ENCODE results near the gene CCDC18. TPM values are rescaled to one million over a fixed set of nuclear protein-coding genes. Genes with fewer than 3 reads are reported as not detected.
"Not testable (repeated sequence)": the region's sequence is repeated elsewhere in the genome, so short reads cannot be mapped to it uniquely, and the experiment has no call there.

CCDC18 gene
- polyA plus RNA-seq, 1 donor from 2014 or later: 5.7 TPM

GRCh38 chr1:93164816-93165215 lies 15.7 kb upstream of the CCDC18 start:
- Histone ChIP-seq H3K27ac (ENCODE audit: low read length) (no peak overlapping the region), H3F3A (ENCODE audit: insufficient read depth, low read length, poor library complexity, severe bottlenecking) (no peaks in the 10 kb centered on the region)

GRCh38 chr1:93165895-93166294 lies 14.6 kb upstream of the CCDC18 start:
- H3K27me3 ChIP-seq (ENCODE audit: insufficient read depth, low read depth, low read length); H3K36me3 ChIP-seq (ENCODE audit: insufficient read depth, low read length); H4K20me1 ChIP-seq (ENCODE audit: insufficient read depth); H3K27ac ChIP-seq (ENCODE audit: low read length); H3K9me2 ChIP-seq (ENCODE audit: insufficient read depth, low read length); H3K4me2 ChIP-seq (ENCODE audit: low read length); H2AFZ ChIP-seq (ENCODE audit: low read depth, low read length); H3K9ac ChIP-seq (ENCODE audit: low read length); H3K9me3 ChIP-seq (ENCODE audit: low read length); H3K4me3 ChIP-seq (ENCODE audit: low read length); H3F3A ChIP-seq (ENCODE audit: insufficient read depth, low read length, poor library complexity, severe bottlenecking); H3K79me2 ChIP-seq (replicated peaks; ENCODE audit: insufficient read depth, low read length): not testable (repeated sequence)

More at GRCh38 chr1:93164816-93165215, 15.7 kb upstream of the CCDC18 start:
- Histone ChIP-seq H3K4me2 (ENCODE audit: low read length) (no peak overlapping the region), H3K9me3 (ENCODE audit: low read length) (no peaks in the 10 kb centered on the region), H3K9ac (ENCODE audit: low read length) (no peak overlapping the region), H3K36me3 (ENCODE audit: insufficient read depth, low read length) (no peaks in the 10 kb centered on the region), H3K27me3 (ENCODE audit: insufficient read depth, low read depth, low read length) (no peaks in the 10 kb centered on the region), H3K9me2 (ENCODE audit: insufficient read depth, low read length) (no peaks in the 10 kb centered on the region), H4K20me1 (ENCODE audit: insufficient read depth) (no peaks in the 10 kb centered on the region), H3K79me2 (replicated peaks; ENCODE audit: insufficient read depth, low read length) (peaks cover 7% of the 10 kb centered on the region), H2AFZ (ENCODE audit: low read depth, low read length) (no peak overlapping the region), H3K4me3 (ENCODE audit: low read length) (no peak overlapping the region)
- TF ChIP-seq RAD21 (conservative IDR thresholded peaks at IDR 0.05): no peak
- TF ChIP-seq, protein P1, sequence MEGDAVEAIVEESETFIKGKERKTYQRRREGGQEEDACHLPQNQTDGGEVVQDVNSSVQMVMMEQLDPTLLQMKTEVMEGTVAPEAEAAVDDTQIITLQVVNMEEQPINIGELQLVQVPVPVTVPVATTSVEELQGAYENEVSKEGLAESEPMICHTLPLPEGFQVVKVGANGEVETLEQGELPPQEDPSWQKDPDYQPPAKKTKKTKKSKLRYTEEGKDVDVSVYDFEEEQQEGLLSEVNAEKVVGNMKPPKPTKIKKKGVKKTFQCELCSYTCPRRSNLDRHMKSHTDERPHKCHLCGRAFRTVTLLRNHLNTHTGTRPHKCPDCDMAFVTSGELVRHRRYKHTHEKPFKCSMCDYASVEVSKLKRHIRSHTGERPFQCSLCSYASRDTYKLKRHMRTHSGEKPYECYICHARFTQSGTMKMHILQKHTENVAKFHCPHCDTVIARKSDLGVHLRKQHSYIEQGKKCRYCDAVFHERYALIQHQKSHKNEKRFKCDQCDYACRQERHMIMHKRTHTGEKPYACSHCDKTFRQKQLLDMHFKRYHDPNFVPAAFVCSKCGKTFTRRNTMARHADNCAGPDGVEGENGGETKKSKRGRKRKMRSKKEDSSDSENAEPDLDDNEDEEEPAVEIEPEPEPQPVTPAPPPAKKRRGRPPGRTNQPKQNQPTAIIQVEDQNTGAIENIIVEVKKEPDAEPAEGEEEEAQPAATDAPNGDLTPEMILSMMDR (IDR thresholded peaks at IDR 0.05; ENCODE audit: poor library complexity, severe bottlenecking): no peak
- no peak for TF ChIP-seq SMC3 (conservative IDR thresholded peaks at IDR 0.05; ENCODE audit: poor library complexity)
- no peak for TF ChIP-seq EZH2 (IDR thresholded peaks at IDR 0.05; ENCODE audit: borderline replicate concordance, insufficient read depth, low read length, poor library complexity, severe bottlenecking)
- TF ChIP-seq, protein P2, sequence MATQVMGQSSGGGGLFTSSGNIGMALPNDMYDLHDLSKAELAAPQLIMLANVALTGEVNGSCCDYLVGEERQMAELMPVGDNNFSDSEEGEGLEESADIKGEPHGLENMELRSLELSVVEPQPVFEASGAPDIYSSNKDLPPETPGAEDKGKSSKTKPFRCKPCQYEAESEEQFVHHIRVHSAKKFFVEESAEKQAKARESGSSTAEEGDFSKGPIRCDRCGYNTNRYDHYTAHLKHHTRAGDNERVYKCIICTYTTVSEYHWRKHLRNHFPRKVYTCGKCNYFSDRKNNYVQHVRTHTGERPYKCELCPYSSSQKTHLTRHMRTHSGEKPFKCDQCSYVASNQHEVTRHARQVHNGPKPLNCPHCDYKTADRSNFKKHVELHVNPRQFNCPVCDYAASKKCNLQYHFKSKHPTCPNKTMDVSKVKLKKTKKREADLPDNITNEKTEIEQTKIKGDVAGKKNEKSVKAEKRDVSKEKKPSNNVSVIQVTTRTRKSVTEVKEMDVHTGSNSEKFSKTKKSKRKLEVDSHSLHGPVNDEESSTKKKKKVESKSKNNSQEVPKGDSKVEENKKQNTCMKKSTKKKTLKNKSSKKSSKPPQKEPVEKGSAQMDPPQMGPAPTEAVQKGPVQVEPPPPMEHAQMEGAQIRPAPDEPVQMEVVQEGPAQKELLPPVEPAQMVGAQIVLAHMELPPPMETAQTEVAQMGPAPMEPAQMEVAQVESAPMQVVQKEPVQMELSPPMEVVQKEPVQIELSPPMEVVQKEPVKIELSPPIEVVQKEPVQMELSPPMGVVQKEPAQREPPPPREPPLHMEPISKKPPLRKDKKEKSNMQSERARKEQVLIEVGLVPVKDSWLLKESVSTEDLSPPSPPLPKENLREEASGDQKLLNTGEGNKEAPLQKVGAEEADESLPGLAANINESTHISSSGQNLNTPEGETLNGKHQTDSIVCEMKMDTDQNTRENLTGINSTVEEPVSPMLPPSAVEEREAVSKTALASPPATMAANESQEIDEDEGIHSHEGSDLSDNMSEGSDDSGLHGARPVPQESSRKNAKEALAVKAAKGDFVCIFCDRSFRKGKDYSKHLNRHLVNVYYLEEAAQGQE (IDR thresholded peaks at IDR 0.05; ENCODE audit: borderline replicate concordance): no peak
- TF ChIP-seq POLR2AphosphoS5 (IDR thresholded peaks at IDR 0.05): no peak
- no peak for TF ChIP-seq MXI1 (conservative IDR thresholded peaks at IDR 0.05; ENCODE audit: poor library complexity, severe bottlenecking)
- no peak for TF ChIP-seq EP300 (conservative IDR thresholded peaks at IDR 0.05; ENCODE audit: poor library complexity, severe bottlenecking)
- no peak for TF ChIP-seq TAF1 (IDR thresholded peaks at IDR 0.05; ENCODE audit: low read depth)

GRCh38 chr1:93167006-93167405 lies 13.5 kb upstream of the CCDC18 start:
- H3K27ac ChIP-seq (ENCODE audit: low read length): no peak overlapping the region
- H3K79me2 ChIP-seq (replicated peaks; ENCODE audit: insufficient read depth, low read length): peaks cover 10% of the 10 kb centered on the region
- H3K4me3 ChIP-seq (ENCODE audit: low read length): no peak overlapping the region
- H4K20me1 ChIP-seq (ENCODE audit: insufficient read depth): no peaks in the 10 kb centered on the region
- H3K9me2 ChIP-seq (ENCODE audit: insufficient read depth, low read length): no peaks in the 10 kb centered on the region
- TF ChIP-seq, protein P1 (IDR thresholded peaks at IDR 0.05; ENCODE audit: poor library complexity, severe bottlenecking): no peak
- TF ChIP-seq, protein P2 (IDR thresholded peaks at IDR 0.05; ENCODE audit: borderline replicate concordance): no peak
- no peak for TF ChIP-seq MXI1 (conservative IDR thresholded peaks at IDR 0.05; ENCODE audit: poor library complexity, severe bottlenecking)
- no peak for TF ChIP-seq EP300 (conservative IDR thresholded peaks at IDR 0.05; ENCODE audit: poor library complexity, severe bottlenecking)
- no peak for TF ChIP-seq EZH2 (IDR thresholded peaks at IDR 0.05; ENCODE audit: borderline replicate concordance, insufficient read depth, low read length, poor library complexity, severe bottlenecking)
- no peak for TF ChIP-seq POLR2AphosphoS5 (IDR thresholded peaks at IDR 0.05)
- TF ChIP-seq TAF1 (IDR thresholded peaks at IDR 0.05; ENCODE audit: low read depth): no peak
- no peak for TF ChIP-seq SMC3 (conservative IDR thresholded peaks at IDR 0.05; ENCODE audit: poor library complexity)
- no peak for TF ChIP-seq RAD21 (conservative IDR thresholded peaks at IDR 0.05)
- no peaks in the 10 kb centered on the region for H3K9me3 ChIP-seq (ENCODE audit: low read length)
- H3K27me3 ChIP-seq (ENCODE audit: insufficient read depth, low read depth, low read length): no peaks in the 10 kb centered on the region
- no peak overlapping the region for H2AFZ ChIP-seq (ENCODE audit: low read depth, low read length)
- H3K9ac ChIP-seq (ENCODE audit: low read length): no peak overlapping the region
- no peak overlapping the region for H3K4me2 ChIP-seq (ENCODE audit: low read length)
- no peaks in the 10 kb centered on the region for H3F3A ChIP-seq (ENCODE audit: insufficient read depth, low read length, poor library complexity, severe bottlenecking)
- no peaks in the 10 kb centered on the region for H3K36me3 ChIP-seq (ENCODE audit: insufficient read depth, low read length)
